HG03196 (cell line): ENCODE data around the gene WNT11.

Source experiments
- ATAC-seq: cut with Tn5 transposase; IDR thresholded peaks from one replicate; pipeline ENCODE4 v1.9.1; 2021; ENCODE audit not compliant: unreplicated experiment

WNT11 gene

GRCh38 chr11:76206327-76207081, at the start of gene WNT11:
TSS of gene WNT11 (minus strand) at chr11:76206502. CDS start at chr11:76206407, 95 bp downstream.
- ATAC-seq, result no peak

- ATAC-seq, result no peak
Observed at GRCh38 chr11:76253416-76253815, 47.1 kb upstream of the WNT11 start.

- no peak for ATAC-seq
Observed at GRCh38 chr11:76252631-76253070, 46.3 kb upstream of the WNT11 start.

GRCh38 chr11:76251576-76251975, 45.3 kb upstream of the WNT11 start:
- no peak for ATAC-seq

GRCh38 chr11:76251226-76251575, 44.9 kb upstream of the WNT11 start:
- no peak for ATAC-seq

GRCh38 chr11:76250520-76251225, 44.4 kb upstream of the WNT11 start:
- no peak for ATAC-seq

- ATAC-seq, result no peak
Observed at GRCh38 chr11:76249195-76249741, 43.0 kb upstream of the WNT11 start.

- no peak for ATAC-seq
Observed at GRCh38 chr11:76248210-76248609, 41.9 kb upstream of the WNT11 start.

GRCh38 chr11:76247091-76247490, 40.8 kb upstream of the WNT11 start:
- ATAC-seq, result no peak

GRCh38 chr11:76246271-76246933, 40.1 kb upstream of the WNT11 start:
- ATAC-seq, result no peak

GRCh38 chr11:76245720-76246119, 39.4 kb upstream of the WNT11 start:
- no peak for ATAC-seq

- no peak for ATAC-seq
Observed at GRCh38 chr11:76244316-76244851, 38.1 kb upstream of the WNT11 start.

GRCh38 chr11:76243957-76244285, 37.6 kb upstream of the WNT11 start:
- ATAC-seq, result no peak

- ATAC-seq, result no peak
Observed at GRCh38 chr11:76243193-76243956, 37.1 kb upstream of the WNT11 start.

GRCh38 chr11:76242004-76242779, 35.9 kb upstream of the WNT11 start:
- ATAC-seq, result no peak

- no peak for ATAC-seq
Observed at GRCh38 chr11:76241243-76242000, 35.1 kb upstream of the WNT11 start.

- no peak for ATAC-seq
Observed at GRCh38 chr11:76240666-76241065, 34.4 kb upstream of the WNT11 start.

GRCh38 chr11:76240161-76240540, 33.8 kb upstream of the WNT11 start:
- ATAC-seq, result no peak

GRCh38 chr11:76239483-76240160, 33.3 kb upstream of the WNT11 start:
- no peak for ATAC-seq
